ENCODE results near the gene SLC66A1.
A peak's percentile ranks its signal among the peaks of the same experiment; 100 is the strongest.

SLC66A1 gene

GRCh38 chr1:19339214-19339861 lies 27.2 kb downstream of the SLC66A1 start:
- no peaks in the 10 kb centered on the region for H3K36me3 ChIP-seq (ENCODE audit: insufficient read depth)

GRCh38 chr1:19340387-19340937 lies 28.3 kb downstream of the SLC66A1 start:
- no peak overlapping the region for H3K9ac ChIP-seq
- no peak overlapping the region for H3K4me3 ChIP-seq (IDR thresholded peaks at IDR 0.05; ENCODE audit: insufficient read depth, low read depth, low read length)
- no peak overlapping the region for H3K4me2 ChIP-seq
- no peaks in the 10 kb centered on the region for H4K20me1 ChIP-seq (ENCODE audit: insufficient read depth)
- no peaks in the 10 kb centered on the region for H3K79me2 ChIP-seq (ENCODE audit: insufficient read depth, low read depth)
- H3K36me3 ChIP-seq (ENCODE audit: insufficient read depth): no peaks in the 10 kb centered on the region
- no peaks in the 10 kb centered on the region for H3K27me3 ChIP-seq (ENCODE audit: insufficient read depth, low read depth)
- H2AFZ ChIP-seq (ENCODE audit: low read depth): no peak overlapping the region
- TF ChIP-seq CTCF (conservative IDR thresholded peaks at IDR 0.05; ENCODE audit: low read depth, low read length): no peak
- no peak overlapping the region for H3K27ac ChIP-seq
- no peaks in the 10 kb centered on the region for H3K4me1 ChIP-seq (ENCODE audit: low read depth, poor library complexity, severe bottlenecking)

More at GRCh38 chr1:19339214-19339861, 27.2 kb downstream of the SLC66A1 start:
- Histone ChIP-seq H3K27me3 (ENCODE audit: insufficient read depth, low read depth) (no peaks in the 10 kb centered on the region), H3K9ac (no peak overlapping the region), H4K20me1 (ENCODE audit: insufficient read depth) (no peaks in the 10 kb centered on the region), H3K4me3 (IDR thresholded peaks at IDR 0.05; ENCODE audit: insufficient read depth, low read depth, low read length) (no peak overlapping the region), H3K4me1 (ENCODE audit: low read depth, poor library complexity, severe bottlenecking) (no peaks in the 10 kb centered on the region), H3K4me2 (no peak overlapping the region), H3K79me2 (ENCODE audit: insufficient read depth, low read depth) (no peaks in the 10 kb centered on the region), H3K27ac (no peak overlapping the region), H2AFZ (ENCODE audit: low read depth) (no peak overlapping the region)
- TF ChIP-seq CTCF (conservative IDR thresholded peaks at IDR 0.05; ENCODE audit: low read depth, low read length): no peak

- no peaks in the 10 kb centered on the region for H3K4me1 ChIP-seq (ENCODE audit: low read depth, poor library complexity, severe bottlenecking)
Measured at GRCh38 chr1:19341201-19342061, 29.3 kb downstream of the SLC66A1 start.

More at GRCh38 chr1:19341201-19342061, 29.3 kb downstream of the SLC66A1 start:
- H3K4me3 ChIP-seq (IDR thresholded peaks at IDR 0.05; ENCODE audit: insufficient read depth, low read depth, low read length): no peak overlapping the region
- no peaks in the 10 kb centered on the region for H3K27me3 ChIP-seq (ENCODE audit: insufficient read depth, low read depth)
- no peaks in the 10 kb centered on the region for H4K20me1 ChIP-seq (ENCODE audit: insufficient read depth)
- H3K36me3 ChIP-seq (ENCODE audit: insufficient read depth): no peaks in the 10 kb centered on the region
- H3K9ac ChIP-seq: no peak overlapping the region
- peak; percentile 87 for TF ChIP-seq CTCF (conservative IDR thresholded peaks at IDR 0.05; ENCODE audit: low read depth, low read length)
- no peak overlapping the region for H3K27ac ChIP-seq
- H2AFZ ChIP-seq (ENCODE audit: low read depth): no peak overlapping the region
- no peaks in the 10 kb centered on the region for H3K79me2 ChIP-seq (ENCODE audit: insufficient read depth, low read depth)
- H3K4me2 ChIP-seq: no peak overlapping the region

All from KMS-11 (cell line).